Cardiac atrium fibroblast (primary cell): ENCODE data around the gene ANKRD18A. TPM values are rescaled to one million over a fixed set of nuclear protein-coding genes. Genes with fewer than 3 reads are reported as not detected.

Experiments
- total RNA-seq: library from RNA; depleted of rRNA; stranded (reverse); fragments of >200 nt; gene quantifications from 2 replicates; pipeline ENCODE4 v1.2.3, GENCODE V29; 2015

Gene ANKRD18A
- total RNA-seq, result not detected in 2 replicates

GRCh38 chr9:38620483-38621433 lies at the start of gene ANKRD18A:
TSS of gene ANKRD18A (minus strand) at chr9:38620596. CDS start at chr9:38620285, 311 bp downstream.

Other genes with a start within 250 kb of the ANKRD18A start
- gene ALDH1B1, start 227.9 kb downstream of the ANKRD18A start, total RNA-seq, result 16.2 and 26.1 TPM in 2 replicates
- gene IGFBPL1, start 196.1 kb downstream of the ANKRD18A start, total RNA-seq, result not detected in 2 replicates
- gene FAM240B, start 99.5 kb upstream of the ANKRD18A start, total RNA-seq, result not detected in 2 replicates